SU-DHL-6 (cell line): Measurements from ENCODE around the gene TPK1.

Experiments
- H2AFZ ChIP-seq: fragments of 200-600 bp; sonication (generic); 2 replicates; pipeline ENCODE4 v1.6.1; 2014; ENCODE audit warnings: low read depth, mild to moderate bottlenecking, moderate library complexity, mixed read lengths, antibody characterized with exemption, low read length; ENCODE audit not compliant: severe bottlenecking
- H3F3A ChIP-seq: fragments of 200-600 bp; shearing (Covaris generic); 2 replicates; pipeline ENCODE4 v1.6.0; 2016; ENCODE audit warnings: antibody characterized with exemption, mild to moderate bottlenecking; ENCODE audit not compliant: insufficient read depth
- H3K27ac ChIP-seq: fragments of 200-600 bp; sonication (generic); 2 replicates; pipeline ENCODE4 v1.5.1; 2016; ENCODE audit warnings: low read depth, mild to moderate bottlenecking, low read length, moderate library complexity, mixed read lengths
- H3K27me3 ChIP-seq: fragments of 200-600 bp; sonication (generic), shearing (Covaris generic); 2 replicates; pipeline ENCODE4 v1.6.0; 2014; ENCODE audit warnings: mild to moderate bottlenecking, low read length
- H3K36me3 ChIP-seq: fragments of 200-600 bp; sonication (generic); 2 replicates; pipeline ENCODE4 v1.6.1; 2014; ENCODE audit warnings: mild to moderate bottlenecking, low read length, mixed read lengths
- H3K4me2 ChIP-seq: fragments of 300-600, 200-600 bp; shearing (Covaris generic), sonication (generic); 2 replicates; pipeline ENCODE4 v1.6.0; 2014; ENCODE audit warnings: low read length, low read depth, mild to moderate bottlenecking; ENCODE audit not compliant: poor library complexity, severe bottlenecking
- H3K4me3 ChIP-seq: fragments of 200-600 bp; sonication (generic); 2 replicates; pipeline ENCODE4 v1.5.1; 2014; ENCODE audit warnings: antibody characterized with exemption, low read length, mild to moderate bottlenecking, mixed read lengths; ENCODE audit not compliant: insufficient read depth, poor library complexity, severe bottlenecking
- H3K79me2 ChIP-seq: fragments of 200-600 bp; sonication (generic); 2 replicates; pipeline ENCODE4 v1.6.1; 2014; ENCODE audit warnings: mild to moderate bottlenecking, low read length, moderate library complexity; ENCODE audit not compliant: insufficient read depth
- H3K9ac ChIP-seq: fragments of 200-600 bp; sonication (generic); 2 replicates; pipeline ENCODE4 v1.7.0; 2014; ENCODE audit warnings: mild to moderate bottlenecking, low read length
- H3K9me2 ChIP-seq: fragments of 200-600 bp; sonication (generic); replicated peaks from 2 replicates; pipeline ENCODE4 v1.6.1; 2014; ENCODE audit warnings: low read length; ENCODE audit not compliant: insufficient read depth
- H3K9me3 ChIP-seq: fragments of 200-600 bp; sonication (generic); 2 replicates; pipeline ENCODE4 v1.6.1; 2014; ENCODE audit warnings: low read length, mixed read lengths; ENCODE audit not compliant: insufficient read depth
- H4K20me1 ChIP-seq: fragments of 200-600 bp; sonication (generic); 2 replicates; pipeline ENCODE4 v1.6.1; 2014; ENCODE audit warnings: low read depth, mild to moderate bottlenecking, antibody characterized with exemption, low read length, moderate library complexity, mixed read lengths
- CTCF ChIP-seq: fragments of 200-600 bp; sonication (generic); IDR thresholded peaks from one replicate; pipeline ENCODE4 v1.5.1; 2017; ENCODE audit warnings: antibody characterized with exemption, mild to moderate bottlenecking, low read length, moderate library complexity; ENCODE audit not compliant: insufficient read depth, poor library complexity, severe bottlenecking
- EZH2phosphoT487 ChIP-seq: fragments of 200-600 bp; sonication (generic), shearing (Covaris generic); conservative IDR thresholded peaks from 2 replicates; pipeline ENCODE4 v1.6.1; 2018; ENCODE audit warnings: mild to moderate bottlenecking, antibody characterized with exemption, low read length, moderate library complexity, mixed read lengths

The TPK1 gene

GRCh38 chr7:144415858-144416257 is 420.0 kb downstream of the TPK1 start:
- no peak overlapping the region for H3K4me3 ChIP-seq
- H3K9me3 ChIP-seq: no peaks in the 10 kb centered on the region
- no peak overlapping the region for H3K4me2 ChIP-seq
- H3K27me3 ChIP-seq: no peaks in the 10 kb centered on the region
- no peaks in the 10 kb centered on the region for H3K36me3 ChIP-seq
- TF ChIP-seq EZH2phosphoT487: no peak
- no peak for TF ChIP-seq CTCF
- H3K27ac ChIP-seq: no peak overlapping the region
- no peak overlapping the region for H3K9ac ChIP-seq
- no peaks in the 10 kb centered on the region for H3K79me2 ChIP-seq
- no peaks in the 10 kb centered on the region for H3K9me2 ChIP-seq
- H4K20me1 ChIP-seq: no peaks in the 10 kb centered on the region
- no peaks in the 10 kb centered on the region for H3F3A ChIP-seq
- no peak overlapping the region for H2AFZ ChIP-seq

DNA sequence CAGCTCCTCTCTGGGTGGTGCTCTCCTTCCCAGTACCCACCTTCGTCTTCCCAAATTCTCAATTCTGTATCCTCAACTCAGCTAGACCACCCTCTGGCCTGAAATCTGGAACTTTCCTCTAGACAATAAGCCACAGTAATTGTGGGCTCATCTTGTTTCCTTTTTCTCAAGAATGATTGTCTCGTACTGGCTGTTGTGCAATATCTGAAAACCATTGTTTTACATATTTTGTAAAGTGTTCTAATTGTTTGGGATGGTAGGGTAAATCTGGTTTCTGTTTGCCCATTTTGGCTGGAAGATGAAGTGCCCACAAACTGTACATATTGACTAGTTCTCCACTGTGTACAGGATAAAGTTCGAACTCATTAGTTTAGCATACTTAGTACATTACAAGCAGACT is 421.0 kb downstream of the TPK1 start:
- no peaks in the 10 kb centered on the region for H4K20me1 ChIP-seq
- H3K9ac ChIP-seq: no peak overlapping the region
- no peaks in the 10 kb centered on the region for H3K9me3 ChIP-seq
- H3K4me3 ChIP-seq: no peak overlapping the region
- H3K27ac ChIP-seq: no peak overlapping the region
- H3K9me2 ChIP-seq: no peaks in the 10 kb centered on the region
- H3F3A ChIP-seq: no peaks in the 10 kb centered on the region
- TF ChIP-seq CTCF (no peak), EZH2phosphoT487 (no peak)
- H3K36me3 ChIP-seq: no peaks in the 10 kb centered on the region
- H3K4me2 ChIP-seq: no peak overlapping the region
- no peaks in the 10 kb centered on the region for H3K27me3 ChIP-seq
- H2AFZ ChIP-seq: no peak overlapping the region
- no peaks in the 10 kb centered on the region for H3K79me2 ChIP-seq

DNA sequence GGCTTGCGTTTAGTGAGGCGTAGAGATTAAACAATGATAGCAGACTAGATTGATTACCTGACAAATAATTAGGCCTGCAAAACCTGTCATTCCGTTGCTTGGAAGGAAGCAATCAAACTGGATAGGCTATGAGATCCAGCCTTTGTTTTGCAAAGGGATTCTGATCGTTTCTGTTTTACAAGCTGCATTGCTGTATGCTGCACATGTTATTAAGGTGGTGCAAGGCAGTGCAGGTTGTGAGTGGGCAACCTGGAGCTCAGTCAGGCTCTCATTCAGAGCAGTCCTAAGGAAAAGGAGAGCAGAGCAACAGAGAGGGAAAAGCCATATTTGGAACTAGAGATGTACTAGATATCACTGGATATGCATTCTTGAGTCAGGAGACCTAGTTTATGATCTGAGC is 425.4 kb downstream of the TPK1 start:
- no peaks in the 10 kb centered on the region for H3K9me2 ChIP-seq
- no peaks in the 10 kb centered on the region for H3K27me3 ChIP-seq
- H3K4me2 ChIP-seq: no peak overlapping the region
- no peaks in the 10 kb centered on the region for H3F3A ChIP-seq
- H2AFZ ChIP-seq: no peak overlapping the region
- no peaks in the 10 kb centered on the region for H3K36me3 ChIP-seq
- no peaks in the 10 kb centered on the region for H3K9me3 ChIP-seq
- no peaks in the 10 kb centered on the region for H3K79me2 ChIP-seq
- no peak overlapping the region for H3K27ac ChIP-seq
- no peak overlapping the region for H3K9ac ChIP-seq
- H4K20me1 ChIP-seq: no peaks in the 10 kb centered on the region
- no peak overlapping the region for H3K4me3 ChIP-seq
- TF ChIP-seq EZH2phosphoT487 (no peak), CTCF (no peak)

- Histone ChIP-seq H2AFZ (no peak overlapping the region), H4K20me1 (no peaks in the 10 kb centered on the region), H3F3A (no peaks in the 10 kb centered on the region), H3K36me3 (no peaks in the 10 kb centered on the region), H3K27me3 (no peaks in the 10 kb centered on the region), H3K79me2 (no peaks in the 10 kb centered on the region), H3K9me2 (no peaks in the 10 kb centered on the region), H3K4me2 (no peak overlapping the region), H3K4me3 (no peak overlapping the region), H3K9ac (no peak overlapping the region), H3K27ac (no peak overlapping the region), H3K9me3 (no peaks in the 10 kb centered on the region)
- no peak for TF ChIP-seq CTCF
- TF ChIP-seq EZH2phosphoT487: no peak
Observed at GRCh38 chr7:144408121-144408520, 427.7 kb downstream of the TPK1 start.
